WI38 (cell line): ENCODE data around the gene TSC22D4.
A peak's percentile ranks its signal among the peaks of the same experiment; 100 is the strongest.

Source experiments
- H3K4me3 ChIP-seq: 2 replicates; pipeline ENCODE4 v1.5.1; 2011; ENCODE audit warnings: low read depth, mild to moderate bottlenecking, control low read depth, low read length
- TF ChIP-seq, protein P1 (sequence below): IDR thresholded peaks from 2 replicates; pipeline ENCODE4 v1.5.1; 2012; ENCODE audit warnings: low read depth, mild to moderate bottlenecking, control low read depth, low read length

Gene TSC22D4

DNA sequence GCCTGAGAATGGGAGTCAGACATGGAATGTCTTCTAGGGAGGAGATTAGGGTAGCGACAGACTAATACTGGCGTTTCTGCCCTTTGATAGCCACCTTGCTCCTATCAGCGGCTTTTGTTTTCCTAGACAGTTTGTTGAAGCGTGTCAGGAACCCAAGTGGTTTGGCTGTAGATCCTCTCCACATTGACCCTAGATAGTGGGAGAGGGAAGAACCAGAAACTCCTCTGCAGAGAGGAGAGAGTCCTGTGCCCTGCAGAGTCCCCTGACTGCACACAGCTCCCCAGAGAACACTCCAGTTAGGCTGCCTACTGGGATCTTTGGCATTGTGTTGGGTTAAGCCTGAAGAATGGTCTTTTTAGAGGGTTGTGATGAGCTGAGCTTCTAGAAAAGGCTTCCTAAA lies 47.0 kb downstream of the TSC22D4 start:
- H3K4me3 ChIP-seq = no peak overlapping the region
- TF ChIP-seq, protein P1, sequence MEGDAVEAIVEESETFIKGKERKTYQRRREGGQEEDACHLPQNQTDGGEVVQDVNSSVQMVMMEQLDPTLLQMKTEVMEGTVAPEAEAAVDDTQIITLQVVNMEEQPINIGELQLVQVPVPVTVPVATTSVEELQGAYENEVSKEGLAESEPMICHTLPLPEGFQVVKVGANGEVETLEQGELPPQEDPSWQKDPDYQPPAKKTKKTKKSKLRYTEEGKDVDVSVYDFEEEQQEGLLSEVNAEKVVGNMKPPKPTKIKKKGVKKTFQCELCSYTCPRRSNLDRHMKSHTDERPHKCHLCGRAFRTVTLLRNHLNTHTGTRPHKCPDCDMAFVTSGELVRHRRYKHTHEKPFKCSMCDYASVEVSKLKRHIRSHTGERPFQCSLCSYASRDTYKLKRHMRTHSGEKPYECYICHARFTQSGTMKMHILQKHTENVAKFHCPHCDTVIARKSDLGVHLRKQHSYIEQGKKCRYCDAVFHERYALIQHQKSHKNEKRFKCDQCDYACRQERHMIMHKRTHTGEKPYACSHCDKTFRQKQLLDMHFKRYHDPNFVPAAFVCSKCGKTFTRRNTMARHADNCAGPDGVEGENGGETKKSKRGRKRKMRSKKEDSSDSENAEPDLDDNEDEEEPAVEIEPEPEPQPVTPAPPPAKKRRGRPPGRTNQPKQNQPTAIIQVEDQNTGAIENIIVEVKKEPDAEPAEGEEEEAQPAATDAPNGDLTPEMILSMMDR = no peak

DNA sequence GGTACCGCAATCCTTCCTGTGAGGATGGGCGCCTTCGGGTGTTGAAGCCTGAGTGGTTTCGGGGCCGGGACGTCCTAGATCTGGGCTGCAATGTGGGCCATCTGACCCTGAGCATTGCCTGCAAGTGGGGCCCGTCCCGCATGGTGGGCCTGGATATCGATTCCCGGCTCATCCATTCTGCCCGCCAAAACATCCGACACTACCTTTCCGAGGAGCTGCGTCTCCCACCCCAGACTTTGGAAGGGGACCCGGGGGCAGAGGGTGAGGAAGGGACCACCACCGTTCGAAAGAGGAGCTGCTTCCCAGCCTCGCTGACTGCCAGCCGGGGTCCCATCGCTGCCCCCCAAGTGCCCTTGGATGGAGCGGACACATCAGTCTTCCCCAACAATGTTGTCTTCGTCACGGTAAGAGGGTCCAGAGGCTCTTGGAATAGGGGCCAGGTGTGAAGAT lies 47.7 kb downstream of the TSC22D4 start:
- TF ChIP-seq, protein P1 = no peak
- peak overlapping the region; percentile 81 for H3K4me3 ChIP-seq

DNA sequence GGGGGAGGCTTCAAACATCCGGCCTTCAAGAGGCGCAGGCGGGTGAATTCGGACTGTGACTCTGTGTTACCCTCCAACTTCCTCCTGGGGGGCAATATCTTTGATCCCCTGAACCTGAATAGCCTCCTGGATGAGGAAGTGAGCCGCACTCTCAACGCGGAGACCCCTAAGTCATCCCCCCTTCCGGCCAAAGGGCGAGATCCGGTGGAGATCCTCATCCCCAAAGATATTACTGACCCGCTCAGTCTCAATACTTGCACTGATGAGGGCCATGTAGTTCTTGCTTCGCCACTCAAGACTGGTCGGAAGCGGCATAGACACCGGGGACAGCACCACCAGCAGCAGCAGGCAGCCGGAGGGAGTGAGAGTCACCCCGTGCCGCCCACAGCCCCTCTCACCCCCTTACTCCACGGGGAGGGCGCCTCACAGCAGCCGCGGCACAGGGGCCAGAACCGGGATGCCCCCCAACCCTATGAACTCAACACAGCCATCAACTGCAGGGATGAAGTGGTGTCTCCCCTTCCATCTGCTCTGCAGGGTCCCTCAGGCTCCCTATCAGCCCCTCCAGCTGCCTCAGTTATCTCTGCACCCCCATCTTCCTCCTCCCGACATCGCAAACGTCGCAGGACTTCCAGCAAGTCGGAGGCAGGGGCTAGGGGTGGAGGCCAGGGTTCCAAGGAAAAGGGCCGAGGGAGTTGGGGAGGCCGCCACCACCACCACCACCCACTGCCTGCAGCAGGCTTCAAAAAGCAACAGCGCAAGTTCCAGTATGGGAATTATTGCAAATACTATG lies 48.3 kb downstream of the TSC22D4 start:
- TF ChIP-seq, protein P1 = no peak
- H3K4me3 ChIP-seq = peak overlapping the region; percentile 81

DNA sequence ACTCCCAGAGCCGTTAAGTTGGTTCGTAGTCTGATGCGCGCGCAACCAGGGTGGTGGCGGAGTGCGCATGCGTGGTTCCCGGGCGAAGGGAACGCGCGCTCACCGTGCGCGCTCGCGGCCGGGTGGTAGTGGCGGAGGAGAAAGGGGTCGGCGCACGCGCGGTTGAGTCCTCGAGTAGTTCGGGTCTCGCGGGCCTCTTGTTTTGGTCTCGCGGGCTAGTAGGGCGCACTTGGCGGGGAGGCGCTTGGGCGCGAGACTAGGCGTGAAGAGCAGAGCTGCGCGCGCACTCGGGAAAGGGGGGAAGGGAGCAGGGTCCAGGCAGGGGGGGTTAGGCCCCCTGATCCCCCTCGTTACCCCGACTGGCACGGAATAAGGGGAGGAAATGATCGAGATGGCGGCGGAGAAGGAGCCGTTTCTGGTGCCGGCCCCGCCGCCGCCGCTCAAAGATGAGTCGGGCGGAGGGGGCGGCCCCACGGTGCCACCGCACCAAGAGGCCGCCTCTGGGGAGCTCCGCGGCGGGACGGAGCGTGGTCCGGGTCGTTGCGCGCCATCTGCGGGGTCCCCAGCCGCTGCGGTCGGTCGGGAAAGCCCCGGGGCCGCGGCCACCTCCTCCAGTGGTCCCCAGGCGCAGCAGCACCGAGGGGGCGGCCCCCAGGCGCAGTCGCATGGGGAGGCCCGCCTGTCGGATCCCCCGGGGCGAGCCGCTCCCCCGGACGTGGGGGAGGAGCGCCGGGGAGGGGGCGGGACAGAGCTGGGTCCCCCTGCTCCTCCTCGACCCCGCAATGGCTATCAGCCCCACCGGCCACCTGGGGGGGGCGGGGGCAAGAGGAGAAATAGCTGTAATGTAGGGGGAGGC lies 49.1 kb downstream of the TSC22D4 start, which contains the start of gene MEPCE:
Gene MEPCE (plus strand): TSS at position 195 of the 856 bp plus-strand sequence. CDS start 188 bp downstream, at position 383.
- TF ChIP-seq, protein P1 = no peak

DNA sequence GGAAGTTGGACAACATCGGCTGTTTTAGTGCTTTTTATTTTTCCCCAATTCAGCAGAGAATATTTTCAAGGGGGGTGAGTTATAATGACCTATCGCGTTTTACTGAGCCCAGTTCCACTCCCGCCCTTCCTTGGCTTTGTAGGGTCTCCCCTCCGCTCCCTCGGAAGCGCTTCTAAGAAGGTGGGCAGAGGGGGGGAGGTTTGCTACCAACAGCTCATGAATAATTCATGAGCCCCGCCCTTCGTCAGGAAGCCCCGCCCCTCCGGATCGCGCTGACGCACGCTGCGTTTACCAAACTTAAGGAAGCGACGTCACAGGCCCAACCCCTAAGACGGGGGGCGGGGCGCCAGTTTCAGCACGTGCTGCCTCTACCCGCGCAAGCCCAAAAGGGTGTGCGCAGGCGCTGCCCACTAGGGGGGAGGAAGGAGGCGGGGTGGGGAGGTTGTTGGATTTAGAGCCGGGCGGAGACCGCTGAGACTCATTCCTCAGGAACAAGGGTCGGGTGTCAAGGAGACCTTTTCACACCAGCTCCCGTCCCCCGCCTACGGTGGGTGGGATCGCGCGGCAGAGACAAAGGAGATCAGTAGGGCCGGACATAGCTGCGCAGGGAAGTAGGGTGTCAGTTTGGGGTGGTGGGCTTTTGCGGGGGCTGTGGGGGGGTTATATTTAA lies 49.9 kb downstream of the TSC22D4 start:
- TF ChIP-seq, protein P1 = no peak
- H3K4me3 ChIP-seq = peak overlapping the region; percentile 81

More for the DNA sequence above, 49.1 kb downstream of the TSC22D4 start, which contains the start of gene MEPCE:
- H3K4me3 ChIP-seq = peak within 1 kb of the TSS; percentile 81

DNA sequence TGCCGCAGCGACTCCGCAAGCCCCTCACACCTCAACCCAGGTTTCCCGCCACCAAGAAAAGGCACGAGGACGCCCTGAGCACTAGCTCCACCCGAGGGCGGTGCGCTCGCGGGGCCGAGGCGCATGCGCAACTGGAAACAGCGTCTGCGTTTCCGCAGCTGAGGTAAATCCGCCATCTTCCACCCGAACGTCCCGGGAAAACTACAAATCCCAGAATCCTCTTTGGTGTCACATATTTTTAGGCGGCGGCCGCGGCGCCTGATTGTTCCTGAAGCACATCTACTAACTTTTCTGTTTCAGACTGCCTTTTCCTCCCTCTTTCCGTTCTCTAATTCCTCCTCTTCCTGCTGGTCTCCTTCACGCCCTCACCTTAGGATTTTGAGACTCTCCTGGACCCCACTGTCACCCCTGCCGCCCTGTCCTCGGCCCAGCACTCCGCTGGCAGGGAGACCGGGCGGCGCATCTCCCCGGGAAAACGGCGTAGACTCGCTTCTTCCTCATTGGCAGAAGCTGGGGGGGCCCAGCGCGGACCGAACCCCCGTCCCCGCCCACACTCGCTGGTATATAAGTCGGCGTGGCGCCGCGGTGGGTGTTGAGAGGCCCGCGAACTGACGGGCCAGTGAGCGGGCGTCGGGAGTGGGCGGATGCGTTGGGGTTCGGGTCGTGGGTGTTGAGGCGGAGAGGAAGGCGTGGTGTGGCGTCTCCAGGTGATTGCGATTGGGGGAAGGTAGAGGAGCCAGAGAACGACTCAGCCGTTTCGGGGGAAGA lies 50.6 kb downstream of the TSC22D4 start, which contains the start of gene ZCWPW1:
Gene ZCWPW1 (minus strand): TSS at position 505 of the 768 bp plus-strand sequence. CDS start 8,054 bp downstream, outside the sequence.
- H3K4me3 ChIP-seq = peak within 1 kb of the TSS; percentile 81

More for the DNA sequence above, 50.6 kb downstream of the TSC22D4 start, which contains the start of gene ZCWPW1:
- TF ChIP-seq, protein P1 = no peak
